ENCODE measurements around the gene NUDC. TPM values are rescaled to one million over a fixed set of nuclear protein-coding genes. Genes with fewer than 3 reads are reported as not detected.

The NUDC gene
- total and polyA plus RNA-seq, 9 of the 15 experiments (the other 6 are each of a cell fraction or from before 2014, with no cell fraction given) = 9.8 to 234 (median 149) TPM

GRCh38 chr1:26993237-26994019, 71.9 kb downstream of the NUDC start, which contains the start of gene TRNP1 (continued):
- TF ChIP-seq U2AF1 (optimal IDR thresholded peaks at IDR 0.05; ENCODE audit: low read depth, low read length) = no peak
- 0 out of 2 replicates have a peak, but pooled peaks have one; percentile 22 for TF ChIP-seq AFF4 (CRISPR knock-in tag; IDR thresholded peaks at IDR 0.05)
- no peak for TF ChIP-seq SNIP1 (IDR thresholded peaks at IDR 0.05; ENCODE audit: low read depth)
- TF ChIP-seq CREB1 (IDR thresholded peaks at IDR 0.05) = peak; percentile 69; the same call in 1 of the 2 replicates
- peak; percentile 13; the same call in 1 of the 2 replicates for TF ChIP-seq CREB1 (CRISPR knock-in tag; IDR thresholded peaks at IDR 0.05)
- no peak for TF ChIP-seq HDAC8 (tag; IDR thresholded peaks at IDR 0.05)
- TF ChIP-seq, protein P1, sequence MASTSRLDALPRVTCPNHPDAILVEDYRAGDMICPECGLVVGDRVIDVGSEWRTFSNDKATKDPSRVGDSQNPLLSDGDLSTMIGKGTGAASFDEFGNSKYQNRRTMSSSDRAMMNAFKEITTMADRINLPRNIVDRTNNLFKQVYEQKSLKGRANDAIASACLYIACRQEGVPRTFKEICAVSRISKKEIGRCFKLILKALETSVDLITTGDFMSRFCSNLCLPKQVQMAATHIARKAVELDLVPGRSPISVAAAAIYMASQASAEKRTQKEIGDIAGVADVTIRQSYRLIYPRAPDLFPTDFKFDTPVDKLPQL (IDR thresholded peaks at IDR 0.05; ENCODE audit: extremely low read depth, insufficient read length) = no peak
- TF ChIP-seq MIER1 (IDR thresholded peaks at IDR 0.05; ENCODE audit: low read depth) = no peak
- TF ChIP-seq TARDBP (IDR thresholded peaks at IDR 0.05) = no peak
- TF ChIP-seq, protein P2, sequence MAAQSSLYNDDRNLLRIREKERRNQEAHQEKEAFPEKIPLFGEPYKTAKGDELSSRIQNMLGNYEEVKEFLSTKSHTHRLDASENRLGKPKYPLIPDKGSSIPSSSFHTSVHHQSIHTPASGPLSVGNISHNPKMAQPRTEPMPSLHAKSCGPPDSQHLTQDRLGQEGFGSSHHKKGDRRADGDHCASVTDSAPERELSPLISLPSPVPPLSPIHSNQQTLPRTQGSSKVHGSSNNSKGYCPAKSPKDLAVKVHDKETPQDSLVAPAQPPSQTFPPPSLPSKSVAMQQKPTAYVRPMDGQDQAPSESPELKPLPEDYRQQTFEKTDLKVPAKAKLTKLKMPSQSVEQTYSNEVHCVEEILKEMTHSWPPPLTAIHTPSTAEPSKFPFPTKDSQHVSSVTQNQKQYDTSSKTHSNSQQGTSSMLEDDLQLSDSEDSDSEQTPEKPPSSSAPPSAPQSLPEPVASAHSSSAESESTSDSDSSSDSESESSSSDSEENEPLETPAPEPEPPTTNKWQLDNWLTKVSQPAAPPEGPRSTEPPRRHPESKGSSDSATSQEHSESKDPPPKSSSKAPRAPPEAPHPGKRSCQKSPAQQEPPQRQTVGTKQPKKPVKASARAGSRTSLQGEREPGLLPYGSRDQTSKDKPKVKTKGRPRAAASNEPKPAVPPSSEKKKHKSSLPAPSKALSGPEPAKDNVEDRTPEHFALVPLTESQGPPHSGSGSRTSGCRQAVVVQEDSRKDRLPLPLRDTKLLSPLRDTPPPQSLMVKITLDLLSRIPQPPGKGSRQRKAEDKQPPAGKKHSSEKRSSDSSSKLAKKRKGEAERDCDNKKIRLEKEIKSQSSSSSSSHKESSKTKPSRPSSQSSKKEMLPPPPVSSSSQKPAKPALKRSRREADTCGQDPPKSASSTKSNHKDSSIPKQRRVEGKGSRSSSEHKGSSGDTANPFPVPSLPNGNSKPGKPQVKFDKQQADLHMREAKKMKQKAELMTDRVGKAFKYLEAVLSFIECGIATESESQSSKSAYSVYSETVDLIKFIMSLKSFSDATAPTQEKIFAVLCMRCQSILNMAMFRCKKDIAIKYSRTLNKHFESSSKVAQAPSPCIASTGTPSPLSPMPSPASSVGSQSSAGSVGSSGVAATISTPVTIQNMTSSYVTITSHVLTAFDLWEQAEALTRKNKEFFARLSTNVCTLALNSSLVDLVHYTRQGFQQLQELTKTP (IDR thresholded peaks at IDR 0.05; ENCODE audit: low read depth in 1 of 2, partially characterized antibody in 2 of 2) = no peak
- TF ChIP-seq ARID1B (IDR thresholded peaks at IDR 0.05) = no peak
- TF ChIP-seq TCF7L2 (IDR thresholded peaks at IDR 0.05; ENCODE audit: low read depth, low read length) = no peak
- TF ChIP-seq SP2 (IDR thresholded peaks at IDR 0.05; ENCODE audit: extremely low read depth, low read depth, low read length, poor library complexity, severe bottlenecking) = peak; percentile 24
- TF ChIP-seq FOXJ2 (tag; IDR thresholded peaks at IDR 0.05) = no peak
- TF ChIP-seq PURB (CRISPR knock-in tag; IDR thresholded peaks at IDR 0.05; ENCODE audit: low read depth) = no peak
- TF ChIP-seq, protein P3, sequence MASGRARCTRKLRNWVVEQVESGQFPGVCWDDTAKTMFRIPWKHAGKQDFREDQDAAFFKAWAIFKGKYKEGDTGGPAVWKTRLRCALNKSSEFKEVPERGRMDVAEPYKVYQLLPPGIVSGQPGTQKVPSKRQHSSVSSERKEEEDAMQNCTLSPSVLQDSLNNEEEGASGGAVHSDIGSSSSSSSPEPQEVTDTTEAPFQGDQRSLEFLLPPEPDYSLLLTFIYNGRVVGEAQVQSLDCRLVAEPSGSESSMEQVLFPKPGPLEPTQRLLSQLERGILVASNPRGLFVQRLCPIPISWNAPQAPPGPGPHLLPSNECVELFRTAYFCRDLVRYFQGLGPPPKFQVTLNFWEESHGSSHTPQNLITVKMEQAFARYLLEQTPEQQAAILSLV (tag; IDR thresholded peaks at IDR 0.05) = no peak
- TF ChIP-seq, protein P4, sequence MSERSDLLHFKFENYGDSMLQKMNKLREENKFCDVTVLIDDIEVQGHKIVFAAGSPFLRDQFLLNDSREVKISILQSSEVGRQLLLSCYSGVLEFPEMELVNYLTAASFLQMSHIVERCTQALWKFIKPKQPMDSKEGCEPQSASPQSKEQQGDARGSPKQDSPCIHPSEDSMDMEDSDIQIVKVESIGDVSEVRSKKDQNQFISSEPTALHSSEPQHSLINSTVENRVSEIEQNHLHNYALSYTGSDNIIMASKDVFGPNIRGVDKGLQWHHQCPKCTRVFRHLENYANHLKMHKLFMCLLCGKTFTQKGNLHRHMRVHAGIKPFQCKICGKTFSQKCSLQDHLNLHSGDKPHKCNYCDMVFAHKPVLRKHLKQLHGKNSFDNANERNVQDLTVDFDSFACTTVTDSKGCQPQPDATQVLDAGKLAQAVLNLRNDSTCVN (CRISPR knock-in tag; IDR thresholded peaks at IDR 0.05) = no peak
